Measurements from ENCODE around the gene HEATR9.

Gene HEATR9

GRCh38 chr17:35894206-35894605 lies 25.5 kb upstream of the HEATR9 start:
- DNase-seq: no peak

GRCh38 chr17:35893751-35894150 lies 25.1 kb upstream of the HEATR9 start:
- DNase-seq: no peak

- peak; percentile 28 for DNase-seq
Measured at GRCh38 chr17:35892091-35893035, 23.7 kb upstream of the HEATR9 start.

GRCh38 chr17:35891269-35891668 lies 22.6 kb upstream of the HEATR9 start:
- no peak for DNase-seq

- DNase-seq: no peak
Measured at GRCh38 chr17:35890774-35891155, 22.1 kb upstream of the HEATR9 start.

GRCh38 chr17:35889818-35890773 lies 21.4 kb upstream of the HEATR9 start:
- DNase-seq: peak; percentile 64

- DNase-seq: no peak
Measured at GRCh38 chr17:35889241-35889640, 20.6 kb upstream of the HEATR9 start.

- DNase-seq: no peak
Measured at GRCh38 chr17:35879773-35880654, 11.3 kb upstream of the HEATR9 start, which contains the start of gene CCL5. TSS of gene CCL5 (minus strand) at chr17:35880360.

- no peak for DNase-seq
Measured at GRCh38 chr17:35878361-35878760, 9.7 kb upstream of the HEATR9 start.

- DNase-seq: no peak
Measured at GRCh38 chr17:35877345-35878029, 8.8 kb upstream of the HEATR9 start.

GRCh38 chr17:35876534-35876933 lies 7.8 kb upstream of the HEATR9 start:
- no peak for DNase-seq

- no peak for DNase-seq
Measured at GRCh38 chr17:35875800-35876139, 7.1 kb upstream of the HEATR9 start.

GRCh38 chr17:35875072-35875799 lies 6.5 kb upstream of the HEATR9 start:
- DNase-seq: no peak

- no peak for DNase-seq
Measured at GRCh38 chr17:35872196-35872980, 3.7 kb upstream of the HEATR9 start.

- no peak for DNase-seq
Measured at GRCh38 chr17:35870906-35871819, 2.5 kb upstream of the HEATR9 start.

GRCh38 chr17:35867574-35867973 lies 1.1 kb downstream of the HEATR9 start:
- DNase-seq: no peak

GRCh38 chr17:35866341-35866950 lies 2.2 kb downstream of the HEATR9 start:
- no peak for DNase-seq

All from fibroblast of skin of abdomen (primary cell).